H1 (cell line): ENCODE results near the gene NXN. TPM values are rescaled to one million over a fixed set of nuclear protein-coding genes. Genes with fewer than 3 reads are reported as not detected.

Experiments used
- CTCF ChIA-PET: fragments of 300-600 bp; sonication (Branson Sonifier 250); formaldehyde crosslinking; loops from one replicate; lab custom pipeline; 2021; ENCODE audit not compliant: partially characterized antibody; lab: Charles Lee
- POLR2A ChIA-PET: fragments of 300-600 bp; sonication (Branson Sonifier 250); formaldehyde crosslinking; loops from one replicate; lab custom pipeline; 2021; ENCODE audit warnings: inconsistent platforms; ENCODE audit not compliant: partially characterized antibody; lab: Charles Lee
- DNase-seq, 2 experiments: peaks; one replicate each; pipeline versions ENCODE4 v3.0.0 to v3.0.0-alpha.2; 2010 to 2022; ENCODE audit warnings: low spot score in 2 of 2, low read depth in 1 of 2, mixed read lengths in 1 of 2
- FAIRE-seq: peaks from 2 replicates; lab custom pipeline; 2011; peaks lifted over from hg19 to GRCh38; lab: Jason Lieb, UNC
- H2AFZ ChIP-seq: 2 replicates; pipeline ENCODE4 v1.8.1; 2012; ENCODE audit warnings: low read length, inconsistent platforms
- H2AK5ac ChIP-seq: 2 replicates; pipeline ENCODE4 v1.6.1; 2013; ENCODE audit warnings: low read depth, low read length
- H2BK120ac ChIP-seq: replicated peaks from 2 replicates; pipeline ENCODE3; 2013; ENCODE audit warnings: low read depth, low read length, inconsistent platforms
- H2BK12ac ChIP-seq: 2 replicates; pipeline ENCODE4 v1.6.1; 2013; ENCODE audit warnings: low read depth, low read length
- H2BK15ac ChIP-seq: 2 replicates; pipeline ENCODE4 v1.6.1; 2013; ENCODE audit warnings: low read length
- H2BK20ac ChIP-seq: 2 replicates; pipeline ENCODE4 v1.6.1; 2013; ENCODE audit warnings: low read length
- H2BK5ac ChIP-seq: 2 replicates; pipeline ENCODE4 v1.6.1; 2013; ENCODE audit warnings: low read depth, low read length
- H3K14ac ChIP-seq: 2 replicates; pipeline ENCODE4 v1.6.1; 2013; ENCODE audit warnings: inconsistent platforms; ENCODE audit not compliant: insufficient read length
- H3K18ac ChIP-seq: 2 replicates; pipeline ENCODE4 v1.6.1; 2013; ENCODE audit warnings: low read length; ENCODE audit errors: extremely low read depth
- H3K23ac ChIP-seq: 2 replicates; pipeline ENCODE4 v1.6.1; 2013; ENCODE audit warnings: inconsistent platforms; ENCODE audit not compliant: insufficient read length
- H3K23me2 ChIP-seq: 2 replicates; pipeline ENCODE4 v1.6.1; 2013; ENCODE audit warnings: low read depth, low read length
- H3K27ac ChIP-seq: 2 replicates; pipeline ENCODE4 v1.6.1; 2011; ENCODE audit warnings: low read depth, low read length, inconsistent platforms
- H3K27me3 ChIP-seq, 4 experiments: replicated peaks in 1 of 4; 1 replicate in 1 of 4; 2 replicates in 3 of 4; pipeline versions ENCODE4 v1.6.1 to v1.8.1; 2011 to 2013; ENCODE audit warnings: low read length in 3 of 4, mild to moderate bottlenecking in 3 of 4, inconsistent platforms in 2 of 4, mixed read lengths in 2 of 4, moderate library complexity in 1 of 4; ENCODE audit not compliant: control insufficient read depth in 3 of 4, insufficient read depth in 3 of 4; ENCODE audit errors: extremely low read depth in 1 of 4
- H3K36me3 ChIP-seq, 4 experiments: 2 replicates each; pipeline versions ENCODE4 v1.6.1 to v1.8.1; 2011 to 2013; ENCODE audit warnings: mild to moderate bottlenecking in 4 of 4, low read length in 3 of 4, moderate library complexity in 2 of 4, control low read depth in 1 of 4, inconsistent platforms in 1 of 4; ENCODE audit not compliant: insufficient read depth in 4 of 4, control insufficient read depth in 2 of 4
- H3K4ac ChIP-seq: replicated peaks from 2 replicates; pipeline ENCODE3; 2013; ENCODE audit warnings: low read length, low read depth, mixed read lengths, inconsistent platforms; ENCODE audit not compliant: insufficient read length
- H3K4me1 ChIP-seq, 4 experiments: replicated peaks in 1 of 4; 1 replicate in 1 of 4; 2 replicates in 3 of 4; pipeline versions ENCODE4 v1.6.1 to v1.8.1; 2011 to 2013; ENCODE audit warnings: low read length in 3 of 4, inconsistent platforms in 2 of 4, mixed read lengths in 1 of 4; ENCODE audit not compliant: insufficient read depth in 4 of 4, control insufficient read depth in 3 of 4
- H3K4me2 ChIP-seq, 2 experiments: 2 replicates each; pipeline versions ENCODE4 v1.6.1 to v1.8.1; 2011 to 2013; ENCODE audit warnings: low read depth in 2 of 2, low read length in 2 of 2, control low read depth in 1 of 2, inconsistent platforms in 1 of 2, mild to moderate bottlenecking in 1 of 2; ENCODE audit not compliant: insufficient read depth in 1 of 2
- H3K4me3 ChIP-seq, 4 experiments: fragments of 200-600, 300-600 bp in 1 of 4; sonication (generic), shearing (Covaris generic), sonication (Bioruptor Twin) in 1 of 4; 2 replicates each; pipeline versions ENCODE4 v1.5.1 to v1.8.1; 2011 to 2016; ENCODE audit warnings: low read length in 4 of 4, low read depth in 3 of 4, control low read depth in 2 of 4, inconsistent platforms in 2 of 4, mild to moderate bottlenecking in 2 of 4, mixed read lengths in 1 of 4, moderate library complexity in 1 of 4; ENCODE audit not compliant: insufficient read depth in 2 of 4; ENCODE audit errors: extremely low read depth in 1 of 4
- H3K56ac ChIP-seq: replicated peaks from 2 replicates; pipeline ENCODE3; 2013; ENCODE audit warnings: low read depth, mild to moderate bottlenecking, mixed read lengths, low read length, inconsistent platforms; ENCODE audit not compliant: insufficient read length
- H3K79me1 ChIP-seq: 2 replicates; pipeline ENCODE4 v1.6.1; 2013; ENCODE audit warnings: low read depth, low read length, control low read depth
- H3K79me2 ChIP-seq, 2 experiments: 2 replicates each; pipeline versions ENCODE4 v1.6.1 to v1.8.1; 2012 to 2013; ENCODE audit warnings: low read length in 2 of 2, mild to moderate bottlenecking in 2 of 2, inconsistent platforms in 1 of 2; ENCODE audit not compliant: insufficient read depth in 2 of 2, control insufficient read depth in 1 of 2
- H3K9ac ChIP-seq, 4 experiments: replicated peaks in 1 of 4; 1 replicate in 1 of 4; 2 replicates in 3 of 4; pipeline versions ENCODE4 v1.6.1 to v1.8.1; 2011 to 2013; ENCODE audit warnings: low read depth in 3 of 4, low read length in 3 of 4, control low read depth in 2 of 4, mild to moderate bottlenecking in 2 of 4, moderate library complexity in 2 of 4, inconsistent platforms in 1 of 4; ENCODE audit errors: extremely low read depth in 1 of 4
- H3K9me3 ChIP-seq, 2 experiments: 2 replicates each; pipeline versions ENCODE4 v1.6.1 to v1.8.1; 2012 to 2013; ENCODE audit warnings: mild to moderate bottlenecking in 2 of 2, moderate library complexity in 2 of 2, control low read depth in 1 of 2, inconsistent platforms in 1 of 2, low read depth in 1 of 2, low read length in 1 of 2, mixed read lengths in 1 of 2; ENCODE audit not compliant: insufficient read depth in 2 of 2
- H4K20me1 ChIP-seq, 2 experiments: replicated peaks in 1 of 2; 2 replicates each; pipeline versions ENCODE3 to v1.8.1; 2011 to 2013; ENCODE audit warnings: inconsistent platforms in 2 of 2, low read length in 2 of 2, mild to moderate bottlenecking in 1 of 2; ENCODE audit not compliant: insufficient read depth in 2 of 2, control insufficient read depth in 1 of 2
- H4K5ac ChIP-seq: 2 replicates; pipeline ENCODE4 v1.6.1; 2013; ENCODE audit warnings: low read length, low read depth, mixed read lengths, inconsistent platforms; ENCODE audit not compliant: insufficient read length
- H4K8ac ChIP-seq: 2 replicates; pipeline ENCODE4 v1.8.0; 2013; ENCODE audit warnings: mild to moderate bottlenecking, moderate library complexity, low read length, inconsistent platforms; ENCODE audit not compliant: insufficient read depth; ENCODE audit errors: extremely low read depth
- H4K91ac ChIP-seq: replicated peaks from 2 replicates; pipeline ENCODE3; 2013; ENCODE audit warnings: low read length, mixed read lengths, inconsistent platforms; ENCODE audit not compliant: insufficient read length
- BCL11A ChIP-seq, 2 experiments: IDR thresholded peaks; one replicate each; pipeline ENCODE4 v1.6.1; 2011; ENCODE audit warnings: low read depth in 2 of 2, low read length in 2 of 2, mild to moderate bottlenecking in 2 of 2
- CREB1 ChIP-seq: IDR thresholded peaks from 2 replicates; pipeline ENCODE4 v1.6.1; 2012; ENCODE audit warnings: inconsistent platforms
- CTBP2 ChIP-seq: IDR thresholded peaks from 2 replicates; pipeline ENCODE4 v1.7.0; 2011; ENCODE audit warnings: borderline replicate concordance, mild to moderate bottlenecking, moderate library complexity, mixed read lengths, low read length; ENCODE audit not compliant: insufficient read depth, insufficient read length
- EP300 ChIP-seq, 2 experiments: IDR thresholded peaks; 1 replicate in 1 of 2; 2 replicates in 1 of 2; pipeline ENCODE4 v1.6.1; 2011 to 2012; ENCODE audit warnings: low read depth in 2 of 2, low read length in 2 of 2, mild to moderate bottlenecking in 2 of 2, borderline replicate concordance in 1 of 2, inconsistent platforms in 1 of 2, moderate library complexity in 1 of 2
- GABPA ChIP-seq: IDR thresholded peaks from 2 replicates; pipeline ENCODE4 v1.6.1; 2011; ENCODE audit warnings: mild to moderate bottlenecking, low read length, moderate library complexity, borderline replicate concordance; ENCODE audit not compliant: insufficient read depth
- GTF2F1 ChIP-seq: IDR thresholded peaks from 2 replicates; pipeline ENCODE4 v1.6.1; 2012; ENCODE audit warnings: low read depth, low read length, improper control_type of control experiment, borderline replicate concordance
- HDAC2 ChIP-seq, 2 experiments: fragments of 300-600 bp in 1 of 2; sonication (generic) in 1 of 2; IDR thresholded peaks; 2 replicates each; pipeline ENCODE4 v1.6.1; 2011 to 2012; ENCODE audit warnings: low read depth in 2 of 2, low read length in 2 of 2, mild to moderate bottlenecking in 2 of 2, moderate library complexity in 2 of 2, borderline replicate concordance in 1 of 2, inconsistent platforms in 1 of 2
- HDAC6 ChIP-seq: IDR thresholded peaks from one replicate; pipeline ENCODE4 v1.7.1; 2012; ENCODE audit warnings: low read depth, mild to moderate bottlenecking, inconsistent platforms, low read length, moderate library complexity
- KDM1A ChIP-seq: fragments of 200-600, 300-600 bp; sonication (generic); IDR thresholded peaks from 2 replicates; pipeline ENCODE4 v1.7.1; 2016; ENCODE audit warnings: mild to moderate bottlenecking, low read length, borderline replicate concordance
- KDM5A ChIP-seq: fragments of 200-600 bp; IDR thresholded peaks from 2 replicates; pipeline ENCODE4 v1.7.1; 2012; ENCODE audit warnings: mild to moderate bottlenecking, low read length, inconsistent platforms, mixed read lengths
- NRF1 ChIP-seq: IDR thresholded peaks from 2 replicates; pipeline ENCODE4 v1.6.1; 2011; ENCODE audit warnings: mild to moderate bottlenecking, low read depth, low read length, improper control_type of control experiment
- POLR2A ChIP-seq, 2 experiments: IDR thresholded peaks; 1 replicate in 1 of 2; 2 replicates in 1 of 2; pipeline ENCODE4 v1.6.1; 2011; ENCODE audit warnings: low read depth in 2 of 2, low read length in 2 of 2, mild to moderate bottlenecking in 2 of 2; ENCODE audit errors: control extremely low read depth in 1 of 2
- SIN3A ChIP-seq, 2 experiments: IDR thresholded peaks in 1 of 2; conservative IDR thresholded peaks in 1 of 2; 2 replicates each; pipeline ENCODE4 v1.6.1; 2011 to 2012; ENCODE audit warnings: low read length in 2 of 2, improper control_type of control experiment in 1 of 2, low read depth in 1 of 2, mild to moderate bottlenecking in 1 of 2
- WGBS, 2 experiments: shearing (Covaris generic) in 1 of 2; methylation state at CpG; one replicate each; pipeline versions ENCODE4 v1.1.6 to v1.1.7; 2013 to 2015; ENCODE audit warnings: low lambda C conversion rate in 2 of 2, mixed read lengths in 2 of 2, inconsistent platforms in 1 of 2, low coverage in 1 of 2, missing lambda C conversion rate in 1 of 2; ENCODE audit not compliant: insufficient replicate concordance in 2 of 2, insufficient coverage in 1 of 2, insufficient read length in 1 of 2; ENCODE audit errors: extremely low coverage in 1 of 2, missing lambda C conversion rate in 1 of 2; 5-methylcytosine and 5-hydroxymethylcytosine counted together
- polyA plus RNA-seq, 7 experiments: library from polyadenylated mRNA; depleted of rRNA in 3 of 7; stranded (reverse) in 5 of 7; unstranded in 2 of 7; fragments of >200 nt in 5 of 7; fragments of 200-250 nt in 2 of 7; gene quantifications; 1 replicate in 5 of 7; 2 replicates in 1 of 7; 4 replicates in 1 of 7; pipeline versions ENCODE4 v1.2.1 to v1.2.3, GENCODE V29; 2011 to 2013; ENCODE audit warnings: missing spikeins in 2 of 7, mixed read lengths in 2 of 7
- total RNA-seq: library from RNA; stranded (reverse); fragmentation: NEBNext Ultra II Directional; extraction: Animal tissue kit (Norgen Biotek cat#: 25700); gene quantifications from 2 replicates; pipeline ENCODE4 v1.2.1, GENCODE V29; 2021

The NXN gene
- total and polyA plus RNA-seq, 2 of the 8 experiments (the other 6 are each of a cell fraction or from before 2014, with no cell fraction given): 94.1 to 107 TPM

DNA sequence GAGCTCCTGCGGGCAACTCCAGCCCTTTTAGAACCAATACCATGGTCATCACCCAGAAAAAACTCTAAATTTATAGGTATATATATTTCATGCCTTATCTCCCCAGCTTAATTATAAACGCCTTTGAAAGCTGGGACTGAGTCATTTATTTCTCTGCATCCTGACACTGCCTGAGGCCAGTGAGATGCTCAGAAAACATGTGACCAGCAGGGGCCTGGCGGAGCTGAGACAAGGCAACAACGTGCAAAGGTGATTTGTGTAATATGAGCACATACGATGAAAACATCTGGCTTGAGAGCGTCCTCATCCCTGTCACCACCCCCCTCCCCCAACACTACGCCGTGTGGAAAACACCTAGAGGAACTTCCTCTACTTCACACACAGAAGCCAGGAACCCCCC lies 22.7 kb downstream of the NXN start:
- H3K4me2 ChIP-seq: no peak overlapping the region
- no peak overlapping the region for H3K14ac ChIP-seq
- H3K9ac ChIP-seq: no peak overlapping the region
- H2BK5ac ChIP-seq: no peak overlapping the region
- no peaks in the 10 kb centered on the region for H3K23me2 ChIP-seq
- no peak overlapping the region for H3K18ac ChIP-seq
- H2BK120ac ChIP-seq: no peak overlapping the region
- WGBS, 2 experiments: 84% methylated on average over 8 of the region's 8 CpGs; no CpG with 5 or more reads in 1 of the 2 experiments
- H3K56ac ChIP-seq: no peak overlapping the region
- DNase-seq (no peak), FAIRE-seq (no peak)
- no peak overlapping the region for H2BK20ac ChIP-seq
- no peak overlapping the region for H4K5ac ChIP-seq
- 0 out of 2 replicates have a peak overlapping the region, but pooled peaks have one; percentile 17 for H4K8ac ChIP-seq
- ChIA-PET CTCF (interaction anchor here (0.9 to 3.9 kb wide), 5 partner anchors 9 to 77 kb away, joined by 3 to 20 read pairs (median 4); partner anchors contain the start of gene NXN), POLR2A (interaction anchor here (0.6 to 1.2 kb wide), 4 partner anchors 20 to 174 kb away, joined by 3 read pairs; no protein-coding TSS in a partner anchor)
- no peak overlapping the region for H2BK15ac ChIP-seq
- H3K27me3 ChIP-seq: no peaks in the 10 kb centered on the region
- no peaks in the 10 kb centered on the region for H3K36me3 ChIP-seq
- H2BK12ac ChIP-seq: no peak overlapping the region
- H3K79me2 ChIP-seq: peaks cover 6 to 71% of the 10 kb centered on the region in 2 experiments
- peaks cover 14% of the 10 kb centered on the region for H3K79me1 ChIP-seq
- H4K20me1 ChIP-seq: peaks cover 4 to 6% of the 10 kb centered on the region in 2 experiments
- H3K27ac ChIP-seq: no peak overlapping the region
- H3K4ac ChIP-seq: no peak overlapping the region
- H3K23ac ChIP-seq: no peak overlapping the region
- peaks cover 2 to 9% (median 5%) of the 10 kb centered on the region in 4 experiments; a peak in 6 of 7 replicates for H3K4me1 ChIP-seq
- H2AFZ ChIP-seq: no peak overlapping the region
- H3K9me3 ChIP-seq: no peaks in the 10 kb centered on the region; a peak in 1 of 4 replicates
- no peak overlapping the region for H2AK5ac ChIP-seq
- H3K4me3 ChIP-seq: no peak overlapping the region
- no peak overlapping the region for H4K91ac ChIP-seq
- TF ChIP-seq SIN3A (conservative IDR thresholded peaks at IDR 0.05 in 1 of 2, IDR thresholded peaks at IDR 0.05 in 1 of 2; ENCODE audit: low read depth in 1 of 2, low read length in 2 of 2): no peak
- TF ChIP-seq CREB1: no peak
- no peak for TF ChIP-seq CTBP2
- TF ChIP-seq NRF1: no peak
- TF ChIP-seq KDM1A: no peak
- TF ChIP-seq GTF2F1: no peak
- TF ChIP-seq HDAC6: no peak
- no peak for TF ChIP-seq HDAC2 (IDR thresholded peaks at IDR 0.05; ENCODE audit: borderline replicate concordance in 1 of 2, low read depth in 2 of 2, low read length in 2 of 2)
- no peak for TF ChIP-seq EP300 (IDR thresholded peaks at IDR 0.05; ENCODE audit: borderline replicate concordance in 1 of 2, low read depth in 2 of 2, low read length in 2 of 2)
- TF ChIP-seq POLR2A (IDR thresholded peaks at IDR 0.05; ENCODE audit: control extremely low read depth in 1 of 2, low read depth in 2 of 2, low read length in 2 of 2): no peak
- TF ChIP-seq GABPA: no peak
- no peak for TF ChIP-seq KDM5A
- no peak for TF ChIP-seq BCL11A (IDR thresholded peaks at IDR 0.05; ENCODE audit: low read depth in 2 of 2, low read length in 2 of 2)
